Skin epidermis (tissue), 12 donors: ENCODE measurements around the gene CARD14.

Experiments
- H3K27ac ChIP-seq, 21 experiments: fragments of 200-600 bp; sonication (generic) in 11 of 21; one replicate each; pipeline ENCODE4 v1.5.0; 2020; ENCODE audit warnings: mild to moderate bottlenecking in 3 of 21, inconsistent platforms in 2 of 21, moderate library complexity in 2 of 21
- H3K4me3 ChIP-seq, 7 experiments: fragments of 200-600 bp; sonication (generic) in 2 of 7; one replicate each; pipeline ENCODE4 v1.5.0; 2020; ENCODE audit warnings: inconsistent platforms in 2 of 7, mild to moderate bottlenecking in 2 of 7, moderate library complexity in 1 of 7

CARD14 gene

GRCh38 chr17:80169784-80170500 is at the start of gene CARD14:
Gene CARD14, plus strand, starts transcription at chr17:80170030. Its CDS starts 11,409 bp downstream, at chr17:80181439.
- H3K27ac ChIP-seq: peak within 1 kb of the TSS in 13 of 21 experiments; percentile 4 to 76 (median 47)
- peak within 1 kb of the TSS; percentile 9 to 34 (median 17) for H3K4me3 ChIP-seq

- Histone ChIP-seq H3K4me3 (no peak overlapping the region), H3K27ac (no peak overlapping the region)
Measured at GRCh38 chr17:80122026-80122575, 47.7 kb upstream of the CARD14 start.

GRCh38 chr17:80122926-80123505 is 46.8 kb upstream of the CARD14 start:
- Histone ChIP-seq H3K4me3 (no peak overlapping the region), H3K27ac (no peak overlapping the region)

GRCh38 chr17:80123791-80124190 is 46.0 kb upstream of the CARD14 start:
- no peak overlapping the region for H3K27ac ChIP-seq
- no peak overlapping the region for H3K4me3 ChIP-seq

GRCh38 chr17:80124351-80124981 is 45.4 kb upstream of the CARD14 start:
- no peak overlapping the region for H3K4me3 ChIP-seq
- no peak overlapping the region for H3K27ac ChIP-seq

GRCh38 chr17:80125656-80126448 is 44.0 kb upstream of the CARD14 start:
- Histone ChIP-seq H3K27ac (no peak overlapping the region), H3K4me3 (no peak overlapping the region)

- Histone ChIP-seq H3K4me3 (no peak overlapping the region), H3K27ac (no peak overlapping the region)
Measured at GRCh38 chr17:80126449-80126715, 43.4 kb upstream of the CARD14 start.

GRCh38 chr17:80129006-80129565 is 40.7 kb upstream of the CARD14 start:
- H3K4me3 ChIP-seq: no peak overlapping the region
- H3K27ac ChIP-seq: no peak overlapping the region

GRCh38 chr17:80130992-80131391 is 38.8 kb upstream of the CARD14 start:
- Histone ChIP-seq H3K4me3 (no peak overlapping the region), H3K27ac (no peak overlapping the region)

- no peak overlapping the region for H3K27ac ChIP-seq
- H3K4me3 ChIP-seq: no peak overlapping the region
Measured at GRCh38 chr17:80132906-80133625, 36.8 kb upstream of the CARD14 start.

- Histone ChIP-seq H3K4me3 (no peak overlapping the region), H3K27ac (no peak overlapping the region)
Measured at GRCh38 chr17:80133626-80133970, 36.2 kb upstream of the CARD14 start.

GRCh38 chr17:80137131-80137530 is 32.7 kb upstream of the CARD14 start:
- Histone ChIP-seq H3K27ac (no peak overlapping the region), H3K4me3 (no peak overlapping the region)

GRCh38 chr17:80138856-80139426 is 30.9 kb upstream of the CARD14 start:
- H3K27ac ChIP-seq: no peak overlapping the region
- H3K4me3 ChIP-seq: no peak overlapping the region

GRCh38 chr17:80141463-80142165 is 28.2 kb upstream of the CARD14 start:
- Histone ChIP-seq H3K4me3 (no peak overlapping the region), H3K27ac (no peak overlapping the region)

- Histone ChIP-seq H3K4me3 (no peak overlapping the region), H3K27ac (no peak overlapping the region)
Measured at GRCh38 chr17:80142929-80143328, 26.9 kb upstream of the CARD14 start.

- peak overlapping the region; percentile 82 to 100 (median 94) for H3K4me3 ChIP-seq
- peak overlapping the region in 12 of 21 experiments; percentile 10 to 99 (median 98) for H3K27ac ChIP-seq
Measured at GRCh38 chr17:80145076-80146075, 24.5 kb upstream of the CARD14 start.
